Measurements from ENCODE around the gene CFAP69.
"Not testable (repeated sequence)": the region's sequence is repeated elsewhere in the genome, so short reads cannot be mapped to it uniquely, and the experiment has no call there.

CFAP69 gene

GRCh38 chr7:90270431-90271178, 25.6 kb downstream of the CFAP69 start:
- no peak for DNase-seq

- DNase-seq, result no peak
Observed at GRCh38 chr7:90271753-90272152, 26.8 kb downstream of the CFAP69 start.

GRCh38 chr7:90272242-90272641, 27.3 kb downstream of the CFAP69 start:
- DNase-seq, result no peak

- DNase-seq, result no peak
Observed at GRCh38 chr7:90274161-90274560, 29.2 kb downstream of the CFAP69 start.

GRCh38 chr7:90276033-90276728, 31.2 kb downstream of the CFAP69 start:
- DNase-seq, result no peak

- no peak for DNase-seq
Observed at GRCh38 chr7:90288154-90288553, 43.2 kb downstream of the CFAP69 start.

- DNase-seq, result peak; percentile 21 to 54 (median 37)
Observed at GRCh38 chr7:90290244-90291113, 45.5 kb downstream of the CFAP69 start.

GRCh38 chr7:90298145-90299038, 53.4 kb downstream of the CFAP69 start:
- DNase-seq, result peak; percentile 9 to 57 (median 38)

- DNase-seq, result no peak
Observed at GRCh38 chr7:90303241-90303640, 58.3 kb downstream of the CFAP69 start.

- DNase-seq, result no peak
Observed at GRCh38 chr7:90309872-90310271, 64.9 kb downstream of the CFAP69 start.

GRCh38 chr7:90311175-90311574, 66.2 kb downstream of the CFAP69 start:
- DNase-seq, result no peak

GRCh38 chr7:90312745-90313144, 67.8 kb downstream of the CFAP69 start:
- DNase-seq, result peak in 3 of 4 experiments; percentile 4 to 38 (median 30)

- no peak for DNase-seq
Observed at GRCh38 chr7:90313907-90314306, 68.9 kb downstream of the CFAP69 start.

GRCh38 chr7:90320014-90320413, 75.0 kb downstream of the CFAP69 start:
- no peak for DNase-seq

GRCh38 chr7:90320418-90320800, 75.4 kb downstream of the CFAP69 start:
- DNase-seq, result peak in 1 of 4 experiments; percentile 6

GRCh38 chr7:90320801-90321494, 76.0 kb downstream of the CFAP69 start, which contains the start of gene FAM237B:
Gene FAM237B, minus strand, starts transcription at chr7:90321304. Its CDS starts 1,556 bp downstream, at chr7:90319748.
- peak in 3 of 4 experiments; percentile 4 to 29 (median 5) for DNase-seq

GRCh38 chr7:90322837-90323236, 77.9 kb downstream of the CFAP69 start:
- DNase-seq, result no peak

- no peak for DNase-seq
Observed at GRCh38 chr7:90326500-90326899, 81.5 kb downstream of the CFAP69 start.

- no peak for DNase-seq
Observed at GRCh38 chr7:90334193-90334843, 89.3 kb downstream of the CFAP69 start.

- DNase-seq, result not testable (repeated sequence)
Observed at GRCh38 chr7:90334926-90335325, 90.0 kb downstream of the CFAP69 start.

GRCh38 chr7:90337106-90337505, 92.1 kb downstream of the CFAP69 start:
- no peak for DNase-seq
